Mucosa of rectum (tissue), 2 donors: ENCODE data around the gene MAP1LC3C.

ENCODE experiments used
- H3K27ac ChIP-seq, 2 donors: one replicate each; pipeline ENCODE4 v1.7.0; 2013; ENCODE audit warnings: inconsistent platforms in 2 of 2, low read depth in 2 of 2, low read length in 2 of 2
- H3K27me3 ChIP-seq, 2 donors: one replicate each; pipeline ENCODE4 v1.7.0; 2013; ENCODE audit warnings: low read length in 2 of 2; ENCODE audit not compliant: control insufficient read depth in 2 of 2, insufficient read depth in 2 of 2
- H3K36me3 ChIP-seq, 2 donors: one replicate each; pipeline ENCODE4 v1.7.0; 2013; ENCODE audit warnings: low read length in 2 of 2; ENCODE audit not compliant: control insufficient read depth in 2 of 2, insufficient read depth in 2 of 2
- H3K4me1 ChIP-seq, 2 donors: one replicate each; pipeline ENCODE4 v1.7.0; 2013; ENCODE audit warnings: low read length in 2 of 2, mild to moderate bottlenecking in 1 of 2; ENCODE audit not compliant: control insufficient read depth in 2 of 2, insufficient read depth in 2 of 2
- H3K4me3 ChIP-seq, 2 donors: one replicate each; pipeline ENCODE4 v1.7.0; 2013; ENCODE audit warnings: low read length in 2 of 2
- H3K9ac ChIP-seq, 2 donors: one replicate each; pipeline ENCODE4 v1.7.0; 2013; ENCODE audit warnings: low read length in 2 of 2, low read depth in 1 of 2, mild to moderate bottlenecking in 1 of 2
- H3K9me3 ChIP-seq, 2 donors: one replicate each; pipeline ENCODE4 v1.7.0; 2013; ENCODE audit warnings: low read length in 2 of 2; ENCODE audit not compliant: control insufficient read depth in 2 of 2
- donor health status: healthy.
- donor health status: Normal muscosa, but diverticular disease.

Gene MAP1LC3C

GRCh38 chr1:241999026-241999425 lies at the start of gene MAP1LC3C:
TSS of gene MAP1LC3C (minus strand) at chr1:241999098. CDS start at chr1:241999008, 90 bp downstream.
- no peak within 1 kb of the TSS for H3K27ac ChIP-seq

GRCh38 chr1:242043165-242043564 lies 44.3 kb upstream of the MAP1LC3C start:
- no peaks in the 10 kb centered on the region for H3K36me3 ChIP-seq
- no peaks in the 10 kb centered on the region for H3K4me1 ChIP-seq
- H3K9ac ChIP-seq = no peak overlapping the region
- H3K27me3 ChIP-seq = no peaks in the 10 kb centered on the region
- no peak overlapping the region for H3K4me3 ChIP-seq
- no peak overlapping the region for H3K27ac ChIP-seq
- no peaks in the 10 kb centered on the region for H3K9me3 ChIP-seq

More at GRCh38 chr1:241999026-241999425, at the start of gene MAP1LC3C:
- peak within 1 kb of the TSS in 1 of 2 donors; percentile 9 for H3K9ac ChIP-seq
- peaks cover 2 to 4% of the 10 kb centered on the region in 2 donors for H3K4me1 ChIP-seq
- H3K4me3 ChIP-seq = peak within 1 kb of the TSS; percentile 50 to 76
- H3K9me3 ChIP-seq = no peaks in the 10 kb centered on the region
- no peaks in the 10 kb centered on the region for H3K27me3 ChIP-seq
- H3K36me3 ChIP-seq = no peaks in the 10 kb centered on the region

- no peaks in the 10 kb centered on the region for H3K27me3 ChIP-seq
- no peak overlapping the region for H3K9ac ChIP-seq
- no peak overlapping the region for H3K27ac ChIP-seq
- no peaks in the 10 kb centered on the region for H3K36me3 ChIP-seq
- no peak overlapping the region for H3K4me3 ChIP-seq
- no peaks in the 10 kb centered on the region for H3K4me1 ChIP-seq
- no peaks in the 10 kb centered on the region for H3K9me3 ChIP-seq
These were observed 35.5 kb upstream of the MAP1LC3C start for GRCh38 chr1:242034392-242034791.

GRCh38 chr1:242033447-242033846 lies 34.5 kb upstream of the MAP1LC3C start:
- H3K27ac ChIP-seq = no peak overlapping the region

GRCh38 chr1:242030071-242030470 lies 31.2 kb upstream of the MAP1LC3C start:
- no peaks in the 10 kb centered on the region for H3K27me3 ChIP-seq
- H3K9me3 ChIP-seq = no peaks in the 10 kb centered on the region
- H3K4me3 ChIP-seq = no peak overlapping the region
- H3K4me1 ChIP-seq = no peaks in the 10 kb centered on the region
- no peaks in the 10 kb centered on the region for H3K36me3 ChIP-seq
- no peak overlapping the region for H3K27ac ChIP-seq
- no peak overlapping the region for H3K9ac ChIP-seq

More at GRCh38 chr1:242033447-242033846, 34.5 kb upstream of the MAP1LC3C start:
- Histone ChIP-seq H3K4me1 (no peaks in the 10 kb centered on the region), H3K27me3 (no peaks in the 10 kb centered on the region), H3K9me3 (no peaks in the 10 kb centered on the region), H3K9ac (no peak overlapping the region), H3K36me3 (no peaks in the 10 kb centered on the region), H3K4me3 (no peak overlapping the region)

- Histone ChIP-seq H3K9ac (no peak overlapping the region), H3K4me3 (no peak overlapping the region), H3K27ac (no peak overlapping the region), H3K36me3 (no peaks in the 10 kb centered on the region), H3K9me3 (no peaks in the 10 kb centered on the region), H3K27me3 (no peaks in the 10 kb centered on the region), H3K4me1 (no peaks in the 10 kb centered on the region)
These were observed 26.8 kb upstream of the MAP1LC3C start for GRCh38 chr1:242025681-242026080.

- Histone ChIP-seq H3K4me1 (no peaks in the 10 kb centered on the region), H3K36me3 (no peaks in the 10 kb centered on the region), H3K27me3 (no peaks in the 10 kb centered on the region), H3K4me3 (no peak overlapping the region), H3K27ac (no peak overlapping the region), H3K9ac (no peak overlapping the region), H3K9me3 (no peaks in the 10 kb centered on the region)
These were observed 24.9 kb upstream of the MAP1LC3C start for GRCh38 chr1:242023805-242024204.

GRCh38 chr1:242019018-242019417 lies 20.1 kb upstream of the MAP1LC3C start:
- Histone ChIP-seq H3K27ac (no peak overlapping the region), H3K9me3 (no peaks in the 10 kb centered on the region), H3K27me3 (no peaks in the 10 kb centered on the region), H3K9ac (no peak overlapping the region), H3K36me3 (no peaks in the 10 kb centered on the region), H3K4me1 (no peaks in the 10 kb centered on the region), H3K4me3 (no peak overlapping the region)

- no peak overlapping the region for H3K27ac ChIP-seq
- no peaks in the 10 kb centered on the region for H3K4me1 ChIP-seq
These were observed 18.8 kb upstream of the MAP1LC3C start for GRCh38 chr1:242017580-242018233.

GRCh38 chr1:242016479-242016878 lies 17.6 kb upstream of the MAP1LC3C start:
- H3K9ac ChIP-seq = no peak overlapping the region
- H3K9me3 ChIP-seq = no peaks in the 10 kb centered on the region
- no peaks in the 10 kb centered on the region for H3K27me3 ChIP-seq
- H3K27ac ChIP-seq = no peak overlapping the region
- no peaks in the 10 kb centered on the region for H3K4me1 ChIP-seq
- H3K4me3 ChIP-seq = no peak overlapping the region
- no peaks in the 10 kb centered on the region for H3K36me3 ChIP-seq

More at GRCh38 chr1:242017580-242018233, 18.8 kb upstream of the MAP1LC3C start:
- no peak overlapping the region for H3K9ac ChIP-seq
- no peak overlapping the region for H3K4me3 ChIP-seq
- no peaks in the 10 kb centered on the region for H3K27me3 ChIP-seq
- H3K9me3 ChIP-seq = no peaks in the 10 kb centered on the region
- no peaks in the 10 kb centered on the region for H3K36me3 ChIP-seq
